Effector memory CD4-positive, alpha-beta T cell (primary cell): ENCODE results near the gene IGF2BP2.

Experiments
- DNase-seq, 3 donors: peaks; one replicate each; pipeline ENCODE4 v3.0.0-alpha.2; 2020
- H3K27ac ChIP-seq: 2 replicates; pipeline ENCODE4 v1.7.0; 2013; ENCODE audit warnings: mild to moderate bottlenecking, low read length, moderate library complexity; ENCODE audit not compliant: insufficient read depth, poor library complexity, severe bottlenecking
- H3K27me3 ChIP-seq: replicated peaks from 2 replicates; pipeline ENCODE4 v1.7.0; 2013; ENCODE audit warnings: mild to moderate bottlenecking, low read length; ENCODE audit not compliant: insufficient read depth, control insufficient read depth, poor library complexity, severe bottlenecking
- H3K36me3 ChIP-seq: 2 replicates; pipeline ENCODE4 v1.7.0; 2013; ENCODE audit warnings: mild to moderate bottlenecking, low read length, moderate library complexity; ENCODE audit not compliant: control insufficient read depth, insufficient read depth
- H3K4me1 ChIP-seq: 2 replicates; pipeline ENCODE4 v1.7.0; 2013; ENCODE audit warnings: low read length, mild to moderate bottlenecking; ENCODE audit not compliant: control insufficient read depth, insufficient read depth, poor library complexity, severe bottlenecking
- H3K4me3 ChIP-seq: 2 replicates; pipeline ENCODE4 v1.7.0; 2013; ENCODE audit warnings: low read length, low read depth, mild to moderate bottlenecking; ENCODE audit not compliant: insufficient read depth, poor library complexity, severe bottlenecking
- H3K9me3 ChIP-seq: 2 replicates; pipeline ENCODE4 v1.7.0; 2013; ENCODE audit warnings: mild to moderate bottlenecking, low read length, moderate library complexity; ENCODE audit not compliant: control insufficient read depth

IGF2BP2 gene

DNA sequence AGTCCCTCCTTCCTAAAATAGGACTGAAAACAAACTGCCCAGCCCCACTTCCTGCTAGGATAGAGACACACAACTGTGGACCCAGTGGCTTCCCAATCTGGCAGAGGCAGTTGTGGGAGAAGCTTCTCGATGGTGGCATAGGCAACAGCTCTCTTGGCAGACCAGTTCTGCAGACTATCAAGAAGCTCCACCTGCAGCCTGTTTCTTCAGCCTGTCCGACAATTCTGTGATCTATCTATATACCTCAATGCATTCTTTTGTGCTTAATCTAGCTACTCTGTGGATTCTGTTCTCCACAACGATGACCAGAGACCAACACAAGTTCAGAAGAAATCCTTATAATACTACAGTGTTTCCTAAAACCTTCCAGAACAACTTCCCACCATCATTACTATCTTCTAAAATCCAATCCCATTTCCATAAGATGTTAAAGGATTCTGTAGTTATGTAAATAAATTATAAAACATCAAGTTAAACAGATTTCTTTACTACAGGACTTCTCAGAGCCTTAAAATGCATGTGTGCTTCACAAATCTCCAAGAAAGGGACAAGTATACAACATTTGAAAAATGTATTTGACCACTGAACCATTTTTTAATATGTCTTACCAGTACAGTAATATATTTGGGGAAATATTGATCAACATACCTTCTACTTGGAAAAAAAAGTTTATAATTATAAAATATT lies 57.7 kb downstream of the IGF2BP2 start:
- no peak overlapping the region for H3K4me3 ChIP-seq
- H3K9me3 ChIP-seq = no peaks in the 10 kb centered on the region
- no peak overlapping the region for H3K27ac ChIP-seq
- no peaks in the 10 kb centered on the region for H3K27me3 ChIP-seq
- no peak for DNase-seq
- no peaks in the 10 kb centered on the region for H3K4me1 ChIP-seq
- H3K36me3 ChIP-seq = no peaks in the 10 kb centered on the region

- DNase-seq = no peak
- Histone ChIP-seq H3K36me3 (no peaks in the 10 kb centered on the region), H3K4me1 (no peaks in the 10 kb centered on the region), H3K27ac (no peak overlapping the region), H3K27me3 (no peaks in the 10 kb centered on the region), H3K4me3 (no peak overlapping the region), H3K9me3 (no peaks in the 10 kb centered on the region)
Measured at GRCh38 chr3:185766329-185767001, 58.4 kb downstream of the IGF2BP2 start.

- H3K4me1 ChIP-seq = no peaks in the 10 kb centered on the region
- no peak overlapping the region for H3K27ac ChIP-seq
- H3K27me3 ChIP-seq = peaks cover 4% of the 10 kb centered on the region
- H3K36me3 ChIP-seq = no peaks in the 10 kb centered on the region
- H3K4me3 ChIP-seq = no peak overlapping the region
- DNase-seq = no peak
- no peaks in the 10 kb centered on the region for H3K9me3 ChIP-seq
Measured at GRCh38 chr3:185764980-185765370, 59.9 kb downstream of the IGF2BP2 start.

DNA sequence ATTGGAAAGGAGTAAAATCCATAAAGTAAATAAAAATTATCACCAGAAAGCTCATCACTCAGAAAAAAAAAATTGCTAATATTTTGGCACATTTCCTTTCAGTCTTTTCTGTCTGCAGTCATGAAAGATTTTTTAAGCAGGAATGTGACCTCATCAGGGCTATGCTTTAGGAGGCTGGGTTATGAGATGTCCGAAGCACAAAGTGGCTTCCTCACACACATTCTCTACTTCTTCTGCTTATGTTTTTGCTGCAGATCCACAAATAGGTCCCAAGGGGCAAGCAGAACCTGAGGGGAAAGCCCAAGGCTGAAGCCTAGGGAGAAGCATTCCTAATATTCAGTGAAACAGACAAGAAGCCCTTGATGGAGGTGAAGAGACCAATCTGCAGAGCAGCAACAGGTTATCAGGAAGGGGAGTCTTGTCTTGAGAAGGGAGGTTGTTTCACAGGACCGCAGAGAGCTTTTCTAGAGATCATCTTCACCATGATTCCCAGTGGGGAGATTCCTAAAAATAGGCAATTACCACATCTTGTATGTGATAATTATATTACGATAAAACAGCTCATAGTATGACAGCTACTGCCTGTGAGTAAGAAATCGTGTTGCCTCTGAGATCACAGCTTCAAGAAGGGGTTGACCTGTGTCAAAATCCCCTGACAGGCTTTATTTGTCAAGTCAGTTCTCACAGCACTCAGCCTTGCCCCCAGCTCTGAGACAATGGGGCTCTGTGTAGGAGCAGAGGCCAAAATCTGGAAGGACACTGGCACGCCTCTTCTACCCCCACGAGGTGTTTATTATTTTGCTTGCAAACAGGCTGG lies 60.5 kb downstream of the IGF2BP2 start:
- no peak for DNase-seq
- no peak overlapping the region for H3K27ac ChIP-seq
- H3K4me3 ChIP-seq = no peak overlapping the region
- no peaks in the 10 kb centered on the region for H3K9me3 ChIP-seq
- no peaks in the 10 kb centered on the region for H3K4me1 ChIP-seq
- H3K36me3 ChIP-seq = no peaks in the 10 kb centered on the region
- H3K27me3 ChIP-seq = peaks cover 4% of the 10 kb centered on the region

GRCh38 chr3:185763347-185764005 lies 61.4 kb downstream of the IGF2BP2 start:
- Histone ChIP-seq H3K4me3 (no peak overlapping the region), H3K27ac (no peak overlapping the region), H3K4me1 (no peaks in the 10 kb centered on the region), H3K9me3 (no peaks in the 10 kb centered on the region), H3K36me3 (no peaks in the 10 kb centered on the region), H3K27me3 (peaks cover 4% of the 10 kb centered on the region)
- DNase-seq = no peak

GRCh38 chr3:185760550-185760949 lies 64.3 kb downstream of the IGF2BP2 start:
- H3K4me1 ChIP-seq = no peaks in the 10 kb centered on the region
- no peak overlapping the region for H3K4me3 ChIP-seq
- H3K27me3 ChIP-seq = peaks cover 4% of the 10 kb centered on the region
- H3K27ac ChIP-seq = no peak overlapping the region
- no peaks in the 10 kb centered on the region for H3K9me3 ChIP-seq
- no peaks in the 10 kb centered on the region for H3K36me3 ChIP-seq
- no peak for DNase-seq

DNA sequence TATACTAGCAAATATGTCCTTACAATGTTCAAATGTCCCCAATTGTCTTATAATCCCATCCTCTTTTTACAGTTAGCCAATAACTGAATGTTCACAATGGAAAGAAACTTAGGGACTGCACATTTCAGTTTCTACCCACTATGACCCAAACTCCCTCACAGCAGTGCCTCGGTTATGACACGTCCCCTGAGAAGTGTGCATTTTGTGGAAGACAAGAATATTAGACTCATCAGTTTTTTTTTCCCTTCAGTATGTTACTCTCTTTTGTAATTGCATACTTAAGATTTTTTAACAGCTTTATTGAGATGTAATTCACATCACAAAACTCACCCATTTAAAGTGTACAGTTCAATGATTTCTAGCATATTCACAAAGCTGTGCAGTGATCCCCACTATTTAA lies 64.8 kb downstream of the IGF2BP2 start:
- Histone ChIP-seq H3K36me3 (no peaks in the 10 kb centered on the region), H3K27me3 (peaks cover 4% of the 10 kb centered on the region), H3K4me1 (no peaks in the 10 kb centered on the region), H3K9me3 (no peaks in the 10 kb centered on the region), H3K4me3 (no peak overlapping the region), H3K27ac (no peak overlapping the region)
- DNase-seq = no peak

GRCh38 chr3:185759512-185759911 lies 65.3 kb downstream of the IGF2BP2 start:
- Histone ChIP-seq H3K27me3 (peaks cover 4% of the 10 kb centered on the region), H3K4me1 (no peaks in the 10 kb centered on the region), H3K27ac (no peak overlapping the region), H3K9me3 (no peaks in the 10 kb centered on the region), H3K36me3 (no peaks in the 10 kb centered on the region), H3K4me3 (no peak overlapping the region)
- no peak for DNase-seq

DNA sequence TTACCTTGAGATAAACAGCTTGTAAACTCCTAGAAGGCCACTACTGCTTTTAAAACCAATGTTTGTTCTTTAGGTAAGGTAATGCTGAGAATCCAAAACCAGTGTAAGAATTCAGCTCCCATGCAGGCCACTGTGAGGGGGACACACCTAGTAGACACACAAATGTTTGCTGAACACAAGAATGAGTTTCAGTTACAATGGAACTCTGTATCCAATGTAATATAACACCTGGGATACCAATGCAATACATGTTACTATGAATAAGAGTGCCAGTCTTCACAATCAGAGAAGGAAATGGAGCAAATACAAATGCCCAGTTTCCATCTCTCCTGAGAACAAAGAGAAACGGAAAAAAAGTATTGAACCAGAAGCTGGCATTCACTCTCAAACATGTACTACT lies 65.9 kb downstream of the IGF2BP2 start:
- Histone ChIP-seq H3K36me3 (no peaks in the 10 kb centered on the region), H3K27ac (no peak overlapping the region), H3K4me3 (no peak overlapping the region), H3K4me1 (no peaks in the 10 kb centered on the region), H3K9me3 (no peaks in the 10 kb centered on the region), H3K27me3 (peaks cover 4% of the 10 kb centered on the region)
- DNase-seq = no peak
